GM12872 (cell line): ENCODE data around the gene MAD1L1.

Source experiments
- TF ChIP-seq, protein P1 (sequence below): IDR thresholded peaks from 3 replicates; pipeline ENCODE4 v1.5.1; 2011; ENCODE audit warnings: low read depth, mild to moderate bottlenecking, low read length, moderate library complexity; ENCODE audit not compliant: insufficient read depth

MAD1L1 gene

DNA sequence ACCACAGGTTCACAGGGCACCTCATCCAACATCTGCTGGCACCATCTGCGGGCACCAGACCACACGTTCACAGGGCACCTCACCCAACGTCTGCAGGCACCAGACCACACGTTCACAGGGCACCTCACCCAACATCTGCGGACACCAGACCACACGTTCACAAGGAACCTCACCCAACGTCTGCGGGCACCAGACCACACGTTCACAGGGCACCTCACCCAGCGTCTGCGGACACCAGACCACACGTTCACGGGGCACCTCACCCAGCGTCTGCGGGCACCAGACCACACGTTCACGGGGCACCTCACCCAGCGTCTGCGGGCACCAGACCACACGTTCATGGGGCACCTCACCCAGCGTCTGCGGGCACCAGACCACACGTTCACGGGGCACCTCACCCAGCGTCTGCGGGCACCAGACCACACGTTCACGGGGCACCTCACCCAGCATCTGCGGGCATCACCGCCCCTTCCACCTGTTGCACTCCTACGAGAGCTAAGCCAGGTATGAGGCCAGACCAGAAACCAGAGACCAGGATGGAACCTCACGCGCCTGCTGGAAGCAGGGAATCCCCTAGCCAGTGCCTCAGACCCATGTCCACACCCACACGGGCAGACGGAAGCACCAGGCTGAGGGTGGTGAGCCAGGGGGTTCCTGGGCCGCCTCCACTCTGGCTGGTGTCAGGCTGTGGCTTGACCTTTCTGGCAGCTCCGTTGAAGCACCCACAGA lies 182.8 kb downstream of the MAD1L1 start:
- TF ChIP-seq, protein P1, sequence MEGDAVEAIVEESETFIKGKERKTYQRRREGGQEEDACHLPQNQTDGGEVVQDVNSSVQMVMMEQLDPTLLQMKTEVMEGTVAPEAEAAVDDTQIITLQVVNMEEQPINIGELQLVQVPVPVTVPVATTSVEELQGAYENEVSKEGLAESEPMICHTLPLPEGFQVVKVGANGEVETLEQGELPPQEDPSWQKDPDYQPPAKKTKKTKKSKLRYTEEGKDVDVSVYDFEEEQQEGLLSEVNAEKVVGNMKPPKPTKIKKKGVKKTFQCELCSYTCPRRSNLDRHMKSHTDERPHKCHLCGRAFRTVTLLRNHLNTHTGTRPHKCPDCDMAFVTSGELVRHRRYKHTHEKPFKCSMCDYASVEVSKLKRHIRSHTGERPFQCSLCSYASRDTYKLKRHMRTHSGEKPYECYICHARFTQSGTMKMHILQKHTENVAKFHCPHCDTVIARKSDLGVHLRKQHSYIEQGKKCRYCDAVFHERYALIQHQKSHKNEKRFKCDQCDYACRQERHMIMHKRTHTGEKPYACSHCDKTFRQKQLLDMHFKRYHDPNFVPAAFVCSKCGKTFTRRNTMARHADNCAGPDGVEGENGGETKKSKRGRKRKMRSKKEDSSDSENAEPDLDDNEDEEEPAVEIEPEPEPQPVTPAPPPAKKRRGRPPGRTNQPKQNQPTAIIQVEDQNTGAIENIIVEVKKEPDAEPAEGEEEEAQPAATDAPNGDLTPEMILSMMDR, result no peak

DNA sequence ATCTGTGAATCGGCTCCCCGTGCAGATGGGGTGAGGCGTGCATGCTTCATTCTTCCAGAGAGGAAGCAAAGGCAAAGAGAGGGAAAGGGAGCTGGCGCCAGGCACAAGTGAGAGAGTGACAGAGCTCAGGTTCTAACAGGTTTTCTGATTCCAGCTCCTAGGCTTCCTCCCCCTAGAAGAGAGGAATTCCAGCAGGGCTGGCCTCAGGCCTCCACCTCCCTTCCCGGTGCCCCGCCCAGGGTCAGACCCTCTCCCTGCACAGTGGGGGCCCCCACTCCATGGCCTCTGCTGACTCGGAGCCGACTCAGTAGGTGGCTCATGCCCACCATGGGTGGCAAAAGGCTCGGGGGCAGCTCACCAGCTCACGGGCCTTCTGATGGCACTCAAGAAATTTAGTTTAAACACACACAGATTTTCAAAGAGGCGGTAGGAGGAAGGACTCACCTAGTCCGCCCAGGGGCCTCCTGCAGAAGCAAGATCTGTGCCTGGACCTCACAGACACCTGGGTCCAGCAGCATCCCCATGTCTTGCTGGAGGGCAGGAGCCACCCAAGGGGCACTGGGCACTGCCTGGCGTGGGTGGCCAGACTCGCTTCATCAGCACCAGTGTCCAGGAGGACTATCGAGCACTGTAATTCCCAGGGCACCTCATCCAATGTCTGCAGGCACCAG lies 183.5 kb downstream of the MAD1L1 start:
- TF ChIP-seq, protein P1, result no peak

DNA sequence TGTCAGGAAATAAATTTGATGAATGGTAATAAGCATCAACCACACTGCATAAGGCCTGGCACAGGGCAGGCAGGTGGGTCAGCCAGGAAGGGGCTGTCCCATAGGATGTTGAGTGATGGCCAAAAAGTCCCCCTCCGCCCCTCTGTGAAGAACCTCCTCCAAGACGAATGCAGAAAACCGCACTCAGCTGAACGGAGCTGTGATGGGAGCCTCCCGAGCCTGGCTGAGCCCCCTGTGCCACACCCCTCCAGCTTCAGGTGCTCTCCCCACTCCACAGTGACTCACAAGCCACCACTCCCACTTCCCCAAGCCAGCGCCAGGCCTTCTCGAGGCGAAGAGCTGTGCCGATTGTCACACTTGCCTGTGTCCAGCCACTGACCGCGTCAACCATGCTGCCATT lies 184.2 kb downstream of the MAD1L1 start:
- TF ChIP-seq, protein P1, result no peak

DNA sequence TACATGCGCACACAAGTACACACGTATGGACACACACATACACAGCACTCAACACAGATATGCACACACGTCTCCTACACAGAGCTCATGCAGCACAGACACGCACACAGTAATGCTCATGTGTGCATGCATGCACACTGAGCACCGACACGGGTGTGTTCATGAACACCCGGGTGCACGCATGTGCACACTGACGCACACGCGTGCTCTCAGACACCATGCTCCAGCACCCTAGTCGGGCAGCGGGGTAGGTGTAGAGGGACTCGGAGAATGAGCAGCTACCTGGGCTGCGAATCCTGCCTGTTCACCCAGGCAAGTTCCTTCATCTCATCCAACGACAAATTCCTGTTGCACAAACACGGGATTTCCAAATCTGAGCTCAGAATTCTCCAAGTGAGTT lies 184.7 kb downstream of the MAD1L1 start:
- TF ChIP-seq, protein P1, result no peak

DNA sequence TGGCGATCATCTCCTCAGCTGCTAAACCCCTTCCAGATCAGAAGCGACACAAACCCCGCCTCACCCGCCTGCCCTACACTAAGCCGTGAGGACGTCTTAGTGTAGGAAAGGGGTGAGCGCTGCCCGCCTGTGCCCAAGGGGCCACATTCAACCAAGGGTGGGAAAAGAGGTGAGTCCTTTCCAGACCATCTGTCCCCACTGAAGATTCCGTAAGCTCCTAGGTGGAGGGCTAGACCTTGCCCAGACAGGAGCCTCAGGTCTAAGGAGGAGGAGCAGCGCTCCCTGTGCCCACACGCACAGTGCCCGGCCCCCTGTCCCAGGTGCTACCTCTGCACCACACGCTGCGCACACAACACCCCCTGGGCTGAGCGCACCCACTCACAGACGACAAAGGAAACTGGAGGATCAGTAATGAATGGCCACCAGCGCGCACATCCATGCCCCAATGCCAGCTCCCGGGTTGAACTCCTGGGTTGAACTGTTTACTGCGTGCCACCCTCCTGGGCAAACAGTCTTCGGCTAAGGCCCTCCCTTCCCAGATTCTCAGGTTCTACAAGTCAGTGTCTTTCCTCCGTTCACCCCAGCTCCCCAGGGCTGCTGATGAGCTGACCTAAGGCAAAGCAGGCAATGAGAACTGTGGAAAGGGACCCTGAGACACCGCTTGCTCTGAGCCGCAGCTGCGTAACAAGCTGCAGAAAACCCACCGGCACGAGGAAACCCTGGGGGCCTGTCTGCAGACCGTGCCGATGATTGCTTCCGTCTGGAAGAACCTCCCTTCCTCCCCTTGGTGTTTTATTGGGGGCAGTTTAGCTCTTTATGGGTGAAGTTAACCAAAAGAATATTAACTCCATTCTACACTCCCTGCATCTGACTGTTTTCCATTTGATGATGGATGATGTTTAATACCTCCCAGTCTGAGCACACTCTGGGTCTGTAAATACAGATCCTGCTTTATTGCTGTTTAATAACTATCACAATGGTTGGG lies 185.9 kb downstream of the MAD1L1 start:
- TF ChIP-seq, protein P1, result no peak

DNA sequence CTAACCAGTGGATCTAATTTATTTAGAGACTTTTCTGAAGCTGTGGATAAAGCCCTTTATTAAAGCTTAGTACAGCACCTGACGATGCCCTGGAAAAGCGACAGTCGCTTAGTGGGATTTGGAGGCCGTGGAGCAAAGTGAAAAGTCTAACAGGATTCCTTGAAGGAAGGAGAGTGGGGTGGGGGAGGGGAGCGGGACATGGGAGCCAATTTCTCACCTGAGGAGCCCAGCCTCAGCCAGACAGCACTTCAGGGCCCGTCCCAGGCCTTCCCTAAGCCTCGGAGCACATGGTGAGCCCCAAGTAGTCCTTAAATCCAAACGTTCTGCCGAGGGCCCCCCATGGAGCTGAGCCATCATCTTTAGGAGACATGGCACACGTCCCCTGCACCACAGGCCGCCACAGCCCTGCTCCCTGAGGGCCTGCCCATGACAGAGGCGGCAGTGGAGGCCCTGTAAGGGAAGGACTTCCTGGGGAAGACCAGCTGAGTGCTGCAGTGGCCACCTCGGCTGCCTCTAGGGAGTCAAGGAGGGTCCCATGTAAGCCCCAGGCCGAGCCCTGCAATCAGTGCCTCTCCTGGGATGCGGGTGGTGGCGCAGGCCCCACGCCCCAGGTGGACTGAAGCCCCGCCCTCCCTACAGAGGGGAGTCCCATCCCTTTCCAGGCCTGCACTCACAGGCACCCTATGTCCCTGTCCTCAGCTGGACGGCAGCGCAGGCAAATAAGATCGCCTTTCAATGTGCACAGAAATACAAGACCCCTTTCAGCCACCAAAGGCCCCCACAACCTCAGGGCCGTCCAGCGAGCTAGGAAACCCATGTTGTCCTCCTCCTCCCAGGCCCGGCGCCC lies 187.0 kb downstream of the MAD1L1 start:
- TF ChIP-seq, protein P1, result no peak
